ENCODE results near the gene STEAP1B. TPM values are rescaled to one million over a fixed set of nuclear protein-coding genes. Genes with fewer than 3 reads are reported as not detected.

Gene STEAP1B
- total RNA-seq, 2 experiments from 2014 or later, result not detected

DNA sequence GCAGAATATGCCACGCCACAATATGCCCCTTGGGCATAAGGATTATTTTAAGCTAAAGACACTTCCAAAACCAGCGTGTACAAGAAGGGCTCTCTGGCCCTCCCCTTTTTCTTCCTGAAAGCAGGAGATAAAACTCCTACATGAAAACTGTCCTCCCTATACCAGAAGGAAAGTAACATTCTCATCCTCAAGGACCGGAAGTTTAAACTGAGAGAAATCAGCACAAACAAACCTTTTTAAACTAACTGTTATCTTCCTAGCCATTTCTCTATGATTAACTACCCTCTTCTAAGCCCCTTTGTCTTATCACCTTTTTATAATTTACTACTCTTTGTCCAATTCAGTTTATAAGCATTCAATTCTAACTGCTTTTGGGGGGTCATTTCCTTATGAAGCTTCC, 126.6 kb downstream of the STEAP1B start:
- ATAC-seq (ENCODE audit: poor library complexity), result no peak
- Mint-ChIP-seq H3K9me3 (no peaks in the 10 kb centered on the region), H3K27me3 (no peaks in the 10 kb centered on the region), H3K27ac (no peak overlapping the region), H3K4me3 (no peak overlapping the region), H3K4me1 (ENCODE audit: low read depth) (no peaks in the 10 kb centered on the region), H3K36me3 (ENCODE audit: low read depth) (no peaks in the 10 kb centered on the region)
- TF ChIP-seq, protein P1, sequence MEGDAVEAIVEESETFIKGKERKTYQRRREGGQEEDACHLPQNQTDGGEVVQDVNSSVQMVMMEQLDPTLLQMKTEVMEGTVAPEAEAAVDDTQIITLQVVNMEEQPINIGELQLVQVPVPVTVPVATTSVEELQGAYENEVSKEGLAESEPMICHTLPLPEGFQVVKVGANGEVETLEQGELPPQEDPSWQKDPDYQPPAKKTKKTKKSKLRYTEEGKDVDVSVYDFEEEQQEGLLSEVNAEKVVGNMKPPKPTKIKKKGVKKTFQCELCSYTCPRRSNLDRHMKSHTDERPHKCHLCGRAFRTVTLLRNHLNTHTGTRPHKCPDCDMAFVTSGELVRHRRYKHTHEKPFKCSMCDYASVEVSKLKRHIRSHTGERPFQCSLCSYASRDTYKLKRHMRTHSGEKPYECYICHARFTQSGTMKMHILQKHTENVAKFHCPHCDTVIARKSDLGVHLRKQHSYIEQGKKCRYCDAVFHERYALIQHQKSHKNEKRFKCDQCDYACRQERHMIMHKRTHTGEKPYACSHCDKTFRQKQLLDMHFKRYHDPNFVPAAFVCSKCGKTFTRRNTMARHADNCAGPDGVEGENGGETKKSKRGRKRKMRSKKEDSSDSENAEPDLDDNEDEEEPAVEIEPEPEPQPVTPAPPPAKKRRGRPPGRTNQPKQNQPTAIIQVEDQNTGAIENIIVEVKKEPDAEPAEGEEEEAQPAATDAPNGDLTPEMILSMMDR (IDR thresholded peaks at IDR 0.05), result no peak
- Histone ChIP-seq H3K36me3 (ENCODE audit: insufficient read depth, low read length) (no peaks in the 10 kb centered on the region), H3K9me3 (ENCODE audit: control insufficient read depth in 1 of 2, insufficient read depth in 1 of 2, low read length in 2 of 2) (no peaks in the 10 kb centered on the region), H3K27me3 (ENCODE audit: control insufficient read depth in 1 of 2, insufficient read depth in 2 of 2, low read length in 2 of 2) (no peaks in the 10 kb centered on the region), H3K27ac (ENCODE audit: low read depth in 1 of 2, low read length in 2 of 2) (no peak overlapping the region), H3K4me1 (ENCODE audit: insufficient read depth, low read length) (no peaks in the 10 kb centered on the region), H3K4me3 (ENCODE audit: low read length) (no peak overlapping the region)
- POLR2A ChIA-PET, result no interaction called here
- DNase-seq, result no peak
- intact Hi-C loops (cut with DNase I, micrococcal nuclease), result no loop called here
- CTCF ChIA-PET, result no interaction called here

GRCh38 chr7:22372863-22373262, 127.1 kb downstream of the STEAP1B start:
- Mint-ChIP-seq H3K4me1 (ENCODE audit: low read depth) (no peaks in the 10 kb centered on the region), H3K36me3 (ENCODE audit: low read depth) (no peaks in the 10 kb centered on the region), H3K27me3 (no peaks in the 10 kb centered on the region), H3K4me3 (no peak overlapping the region), H3K9me3 (no peaks in the 10 kb centered on the region), H3K27ac (no peak overlapping the region)
- intact Hi-C loops (cut with DNase I, micrococcal nuclease), result no loop called here
- ChIA-PET CTCF (no interaction called here), POLR2A (no interaction called here)
- H3K4me1 ChIP-seq (ENCODE audit: insufficient read depth, low read length), result no peaks in the 10 kb centered on the region
- H3K9me3 ChIP-seq (ENCODE audit: control insufficient read depth in 1 of 2, insufficient read depth in 1 of 2, low read length in 2 of 2), result no peaks in the 10 kb centered on the region
- TF ChIP-seq, protein P1 (IDR thresholded peaks at IDR 0.05), result no peak
- ATAC-seq (ENCODE audit: poor library complexity), result no peak
- no peaks in the 10 kb centered on the region for H3K27me3 ChIP-seq (ENCODE audit: control insufficient read depth in 1 of 2, insufficient read depth in 2 of 2, low read length in 2 of 2)
- no peak overlapping the region for H3K4me3 ChIP-seq (ENCODE audit: low read length)
- no peak overlapping the region for H3K27ac ChIP-seq (ENCODE audit: low read depth in 1 of 2, low read length in 2 of 2)
- no peak for DNase-seq
- no peaks in the 10 kb centered on the region for H3K36me3 ChIP-seq (ENCODE audit: insufficient read depth, low read length)

- H3K4me3 Mint-ChIP-seq, result no peak overlapping the region
- no peaks in the 10 kb centered on the region for H3K4me1 Mint-ChIP-seq (ENCODE audit: low read depth)
- H3K27ac Mint-ChIP-seq, result no peak overlapping the region
- POLR2A ChIA-PET, result interaction anchor here (0.8 kb wide), 1 partner anchor 9 kb away, joined by 4 read pairs; no protein-coding TSS in a partner anchor
- no peaks in the 10 kb centered on the region for H3K9me3 ChIP-seq (ENCODE audit: control insufficient read depth in 1 of 2, insufficient read depth in 1 of 2, low read length in 2 of 2)
- DNase-seq (no peak), ATAC-seq (ENCODE audit: poor library complexity) (no peak)
- H3K9me3 Mint-ChIP-seq, result no peaks in the 10 kb centered on the region
- H3K36me3 Mint-ChIP-seq (ENCODE audit: low read depth), result no peaks in the 10 kb centered on the region
- no peak overlapping the region for H3K27ac ChIP-seq (ENCODE audit: low read depth in 1 of 2, low read length in 2 of 2)
- H3K36me3 ChIP-seq (ENCODE audit: insufficient read depth, low read length), result no peaks in the 10 kb centered on the region
- no peaks in the 10 kb centered on the region for H3K4me1 ChIP-seq (ENCODE audit: insufficient read depth, low read length)
- intact Hi-C loops (cut with DNase I, micrococcal nuclease), result no loop called here
- CTCF ChIA-PET, result no interaction called here
- TF ChIP-seq, protein P1 (IDR thresholded peaks at IDR 0.05), result no peak
- no peaks in the 10 kb centered on the region for H3K27me3 Mint-ChIP-seq
- H3K27me3 ChIP-seq (ENCODE audit: control insufficient read depth in 1 of 2, insufficient read depth in 2 of 2, low read length in 2 of 2), result no peaks in the 10 kb centered on the region
- H3K4me3 ChIP-seq (ENCODE audit: low read length), result no peak overlapping the region
These were observed 128.1 kb downstream of the STEAP1B start for GRCh38 chr7:22371878-22372277.

Other genes with a start within 250 kb of the STEAP1B start
- gene RAPGEF5, start 143.0 kb downstream of the STEAP1B start, total RNA-seq, result under 1 TPM in 1 of 2 experiments, not detected in 1; 0.17 TPM
- not detected for gene IL6, start 227.0 kb upstream of the STEAP1B start, total RNA-seq

All from CD4-positive, alpha-beta T cell (primary cell).